ENCODE data around the gene CCDC183. TPM values are rescaled to one million over a fixed set of nuclear protein-coding genes. Genes with fewer than 3 reads are reported as not detected.
"Not testable (repeated sequence)": the region's sequence is repeated elsewhere in the genome, so short reads cannot be mapped to it uniquely, and the experiment has no call there.

The CCDC183 gene
- total and polyA plus RNA-seq, 2 of the 4 experiments (the other 2 are of a cell fraction), result under 0.01 to 0.29 TPM

DNA sequence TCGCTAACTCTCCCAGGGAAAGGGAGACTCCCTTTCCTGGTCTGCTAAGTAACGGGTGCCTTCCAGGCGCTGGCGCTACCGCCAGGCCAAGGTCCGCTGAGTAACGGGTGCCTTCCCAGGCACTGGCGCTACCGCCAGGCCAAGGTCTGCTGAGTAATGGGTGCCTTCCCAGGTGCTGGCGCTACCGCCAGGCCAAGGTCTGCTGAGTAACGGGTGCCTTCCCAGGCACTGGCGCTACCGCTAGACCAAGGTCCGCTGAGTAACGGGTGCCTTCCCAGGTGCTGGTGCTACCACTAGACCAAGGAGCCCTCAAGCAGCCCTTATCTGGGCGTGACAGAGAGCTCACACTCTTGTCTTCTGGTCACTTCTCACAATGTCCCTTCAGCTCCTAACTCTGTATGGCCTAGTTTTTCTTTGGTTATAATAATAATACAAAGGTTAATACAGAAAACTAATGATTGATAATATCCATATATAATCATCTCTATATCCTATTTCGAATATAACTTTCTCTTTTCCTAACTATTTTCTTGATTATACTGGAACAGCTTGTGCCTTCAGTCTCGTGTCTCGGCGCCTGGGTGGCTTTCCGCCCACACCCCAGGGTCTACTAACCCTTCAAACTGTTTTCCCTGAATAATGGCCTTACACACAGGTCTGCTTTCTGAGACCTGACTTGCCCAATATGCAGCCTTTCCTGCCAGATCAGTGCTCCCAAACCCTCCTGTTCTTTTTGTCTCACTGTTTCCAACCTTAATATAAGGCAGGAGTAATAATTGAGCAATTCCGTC lies 10.4 kb upstream of the CCDC183 start:
- H2BK5ac ChIP-seq (ENCODE audit: low read depth, low read length, poor library complexity, severe bottlenecking); H4K8ac ChIP-seq (ENCODE audit: low read depth in 2 of 2, low read length in 2 of 2); H4K20me1 ChIP-seq (ENCODE audit: insufficient read depth, low read length); POLR2A ChIA-PET (ENCODE audit: unreplicated experiment); intact Hi-C loops (cut with micrococcal nuclease); H3K14ac ChIP-seq (replicated peaks; ENCODE audit: low read depth, low read length); H4K91ac ChIP-seq (ENCODE audit: insufficient read depth, low read depth, low read length); H3K4ac ChIP-seq (ENCODE audit: low read depth, low read length); H3K9ac ChIP-seq (ENCODE audit: low read depth, low read length); H3K4me2 ChIP-seq (ENCODE audit: low read depth, low read length); H4K5ac ChIP-seq (ENCODE audit: low read depth, low read length); H3K56ac ChIP-seq (ENCODE audit: extremely low read depth, insufficient read depth, low read length); H2AK9ac ChIP-seq (replicated peaks; ENCODE audit: low read depth, low read length, poor library complexity); H3K27ac ChIP-seq (ENCODE audit: insufficient read depth, low read length); H3K36me3 ChIP-seq (ENCODE audit: control insufficient read depth, insufficient read depth, low read length); H3K23ac ChIP-seq (ENCODE audit: low read depth, low read length); H3K9me3 ChIP-seq (ENCODE audit: control insufficient read depth, insufficient read depth, low read length); ATAC-seq (ENCODE audit: low read depth); DNase-seq; H3K18ac ChIP-seq (ENCODE audit: low read depth, low read length); H3K79me1 ChIP-seq (ENCODE audit: low read depth in 1 of 2, low read length in 2 of 2); H2AK5ac ChIP-seq (ENCODE audit: low read depth, low read length); dilution Hi-C loops (cut with HindIII; ENCODE audit: low sequenced_read_pairs, unreplicated experiment); H3K4me1 ChIP-seq (ENCODE audit: control insufficient read depth, insufficient read depth, low read length); H2BK120ac ChIP-seq (ENCODE audit: low read depth, low read length); H2AFZ ChIP-seq (replicated peaks; ENCODE audit: low read length, poor library complexity); H2BK20ac ChIP-seq (ENCODE audit: low read depth, low read length); H3K9me1 ChIP-seq (ENCODE audit: insufficient read depth, low read length); BruUV-seq (replicated peaks); H2BK15ac ChIP-seq (ENCODE audit: low read depth, low read length); H3K4me3 ChIP-seq (ENCODE audit: insufficient read depth, low read depth, low read length): not testable (repeated sequence)
- CTCF ChIA-PET, result interaction anchor here (0.6 kb wide), 1 partner anchor 55 kb away, joined by 5 read pairs; no protein-coding TSS in a partner anchor
- peaks cover 15% of the 10 kb centered on the region for H3K27me3 ChIP-seq (ENCODE audit: control insufficient read depth, insufficient read depth, low read length)
- in situ Hi-C loops (cut with MboI; ENCODE audit: low sequenced_read_pairs), result loop anchor here (10.0 kb wide), 1 partner anchor 249 kb away; the partner anchor contains the start of gene FUT7
- 90% methylated on average over 10 of the region's 23 CpGs; no CpG with 5 or more reads in 1 of the 2 experiments for WGBS, 2 experiments (ENCODE audit: extremely low coverage in 2 of 2, insufficient read length in 1 of 2)
